ENCODE data around the gene NR1D2. TPM values are rescaled to one million over a fixed set of nuclear protein-coding genes. Genes with fewer than 3 reads are reported as not detected.

NR1D2 gene
- total and polyA plus RNA-seq, 2 donors (not counting 1 experiment from before 2014, with no cell fraction given), result 9.9 to 58.2 TPM

DNA sequence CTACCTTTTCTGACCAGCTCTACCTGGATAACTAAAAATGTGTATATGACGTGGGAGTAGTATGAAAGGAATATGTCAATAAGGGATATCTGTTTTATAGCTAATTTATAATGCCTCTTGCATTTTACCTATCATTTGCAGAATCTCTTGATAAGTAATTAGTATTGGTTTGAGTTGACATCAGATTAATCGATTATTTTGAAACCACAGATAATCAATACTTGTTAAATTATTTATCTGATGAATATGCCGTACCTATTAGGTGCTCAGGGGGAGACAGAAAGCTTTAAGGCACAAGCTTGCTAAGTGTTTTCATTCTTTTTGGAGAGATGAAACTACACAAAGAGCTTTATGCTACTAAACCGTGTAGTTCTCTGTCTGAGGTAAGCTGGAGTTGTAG lies 24.3 kb downstream of the NR1D2 start:
- Histone ChIP-seq H3K27me3 (replicated peaks in 1 of 4; ENCODE audit: control extremely low read depth in 1 of 4, control insufficient read depth in 3 of 4, insufficient read depth in 4 of 4, low read length in 3 of 4) (no peaks in the 10 kb centered on the region), H3K4me1 (ENCODE audit: control insufficient read depth in 2 of 2, insufficient read depth in 2 of 2, low read length in 2 of 2) (no peaks in the 10 kb centered on the region), H3K27ac (ENCODE audit: low read length in 2 of 2) (no peak overlapping the region), H2AFZ (ENCODE audit: insufficient read depth, low read depth, low read length, poor library complexity, severe bottlenecking) (no peak overlapping the region), H3K36me3 (replicated peaks in 1 of 2; ENCODE audit: control extremely low read depth in 1 of 2, control insufficient read depth in 1 of 2, extremely low read depth in 1 of 2, insufficient read depth in 2 of 2, low read length in 1 of 2) (peaks cover 1 to 46% of the 10 kb centered on the region in 2 experiments), H3K4me2 (replicated peaks; ENCODE audit: low read depth, low read length, poor library complexity, severe bottlenecking) (no peak overlapping the region), H4K20me1 (ENCODE audit: control insufficient read depth, insufficient read depth, low read length, poor library complexity, severe bottlenecking) (peaks cover 35% of the 10 kb centered on the region), H3K79me2 (ENCODE audit: control insufficient read depth, insufficient read depth, low read length) (peaks cover 15% of the 10 kb centered on the region), H3K9me3 (ENCODE audit: control extremely low read depth in 1 of 3, control insufficient read depth in 2 of 3, insufficient read depth in 1 of 3, low read length in 2 of 3) (no peaks in the 10 kb centered on the region), H3K4me3 (ENCODE audit: control extremely low read depth in 1 of 5, extremely low read depth in 1 of 5, insufficient read depth in 1 of 5, low read depth in 2 of 5, low read length in 4 of 5) (no peak overlapping the region), H3K9ac (ENCODE audit: low read length) (no peak overlapping the region)
- CTCF ChIA-PET, result interaction anchor here (0.6 to 0.9 kb wide), 3 partner anchors 8 to 81 kb away, joined by 3 to 4 read pairs (median 3); no protein-coding TSS in a partner anchor
- POLR2A ChIA-PET, result no interaction called here
- 100% methylated on average over 1 of the region's 4 CpGs for WGBS (ENCODE audit: insufficient coverage)
- H3K9me3 Mint-ChIP-seq (ENCODE audit: insufficient read depth), result no peaks in the 10 kb centered on the region
- no peak overlapping the region for H3K4me3 Mint-ChIP-seq
- DNase-seq, result no peak
- intact Hi-C loops (cut with micrococcal nuclease), result no loop called here
- H3K27me3 Mint-ChIP-seq, result no peaks in the 10 kb centered on the region
- H3K4me1 Mint-ChIP-seq, result no peaks in the 10 kb centered on the region
- no peak for ATAC-seq (ENCODE audit: low read depth)
- TF ChIP-seq, protein P1, sequence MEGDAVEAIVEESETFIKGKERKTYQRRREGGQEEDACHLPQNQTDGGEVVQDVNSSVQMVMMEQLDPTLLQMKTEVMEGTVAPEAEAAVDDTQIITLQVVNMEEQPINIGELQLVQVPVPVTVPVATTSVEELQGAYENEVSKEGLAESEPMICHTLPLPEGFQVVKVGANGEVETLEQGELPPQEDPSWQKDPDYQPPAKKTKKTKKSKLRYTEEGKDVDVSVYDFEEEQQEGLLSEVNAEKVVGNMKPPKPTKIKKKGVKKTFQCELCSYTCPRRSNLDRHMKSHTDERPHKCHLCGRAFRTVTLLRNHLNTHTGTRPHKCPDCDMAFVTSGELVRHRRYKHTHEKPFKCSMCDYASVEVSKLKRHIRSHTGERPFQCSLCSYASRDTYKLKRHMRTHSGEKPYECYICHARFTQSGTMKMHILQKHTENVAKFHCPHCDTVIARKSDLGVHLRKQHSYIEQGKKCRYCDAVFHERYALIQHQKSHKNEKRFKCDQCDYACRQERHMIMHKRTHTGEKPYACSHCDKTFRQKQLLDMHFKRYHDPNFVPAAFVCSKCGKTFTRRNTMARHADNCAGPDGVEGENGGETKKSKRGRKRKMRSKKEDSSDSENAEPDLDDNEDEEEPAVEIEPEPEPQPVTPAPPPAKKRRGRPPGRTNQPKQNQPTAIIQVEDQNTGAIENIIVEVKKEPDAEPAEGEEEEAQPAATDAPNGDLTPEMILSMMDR (IDR thresholded peaks at IDR 0.05), result no peak
- no peak for TF ChIP-seq EZH2 (IDR thresholded peaks at IDR 0.05; ENCODE audit: borderline replicate concordance, insufficient read depth, low read depth, low read length, poor library complexity, severe bottlenecking)
- no peak overlapping the region for H3K27ac Mint-ChIP-seq

DNA sequence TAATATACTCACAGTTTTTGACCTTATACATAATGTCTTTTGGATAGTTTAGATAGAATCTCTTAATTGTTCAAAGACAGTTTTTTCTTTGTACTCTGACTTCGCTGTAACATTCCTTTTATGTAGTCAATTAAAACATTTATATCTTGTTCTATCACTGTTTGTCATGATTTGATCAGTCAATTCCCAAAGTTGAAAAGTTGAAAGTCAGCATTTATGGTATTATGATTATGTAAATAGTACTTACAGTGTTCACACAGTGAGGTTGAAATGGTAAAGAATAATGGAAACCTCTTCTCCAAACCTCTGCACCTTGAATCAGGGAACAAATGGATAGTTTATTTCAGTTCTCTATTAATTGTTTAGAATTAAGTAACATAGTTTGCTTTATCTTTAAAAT lies 26.6 kb downstream of the NR1D2 start:
- CTCF ChIA-PET, result no interaction called here
- Mint-ChIP-seq H3K4me3 (no peak overlapping the region), H3K4me1 (no peaks in the 10 kb centered on the region), H3K27me3 (no peaks in the 10 kb centered on the region), H3K27ac (no peak overlapping the region), H3K9me3 (ENCODE audit: insufficient read depth) (peaks cover 4% of the 10 kb centered on the region)
- peaks cover 0 to 2% (median 0%) of the 10 kb centered on the region in 3 donors for H3K9me3 ChIP-seq (ENCODE audit: control extremely low read depth in 1 of 3, control insufficient read depth in 2 of 3, insufficient read depth in 1 of 3, low read length in 2 of 3)
- no peak overlapping the region for H2AFZ ChIP-seq (ENCODE audit: insufficient read depth, low read depth, low read length, poor library complexity, severe bottlenecking)
- no CpG with 5 or more reads among the region's 1 CpG for WGBS (ENCODE audit: insufficient coverage)
- H3K4me3 ChIP-seq (ENCODE audit: control extremely low read depth in 1 of 5, extremely low read depth in 1 of 5, insufficient read depth in 1 of 5, low read depth in 2 of 5, low read length in 4 of 5), result no peak overlapping the region
- no peaks in the 10 kb centered on the region for H3K27me3 ChIP-seq (replicated peaks in 1 of 4; ENCODE audit: control extremely low read depth in 1 of 4, control insufficient read depth in 3 of 4, insufficient read depth in 4 of 4, low read length in 3 of 4)
- H3K27ac ChIP-seq (ENCODE audit: low read length in 2 of 2), result no peak overlapping the region
- H3K79me2 ChIP-seq (ENCODE audit: control insufficient read depth, insufficient read depth, low read length), result no peaks in the 10 kb centered on the region
- DNase-seq (no peak), ATAC-seq (ENCODE audit: low read depth) (no peak)
- H3K36me3 ChIP-seq (replicated peaks in 1 of 2; ENCODE audit: control extremely low read depth in 1 of 2, control insufficient read depth in 1 of 2, extremely low read depth in 1 of 2, insufficient read depth in 2 of 2, low read length in 1 of 2), result peaks cover 1 to 35% of the 10 kb centered on the region in 2 experiments
- TF ChIP-seq EZH2 (IDR thresholded peaks at IDR 0.05; ENCODE audit: borderline replicate concordance, insufficient read depth, low read depth, low read length, poor library complexity, severe bottlenecking), result no peak
- TF ChIP-seq, protein P1 (IDR thresholded peaks at IDR 0.05), result no peak
- no peaks in the 10 kb centered on the region for H3K4me1 ChIP-seq (ENCODE audit: control insufficient read depth in 2 of 2, insufficient read depth in 2 of 2, low read length in 2 of 2)
- peaks cover 21% of the 10 kb centered on the region for H4K20me1 ChIP-seq (ENCODE audit: control insufficient read depth, insufficient read depth, low read length, poor library complexity, severe bottlenecking)
- intact Hi-C loops (cut with micrococcal nuclease), result no loop called here
- POLR2A ChIA-PET, result no interaction called here
- no peak overlapping the region for H3K4me2 ChIP-seq (replicated peaks; ENCODE audit: low read depth, low read length, poor library complexity, severe bottlenecking)
- no peak overlapping the region for H3K9ac ChIP-seq (ENCODE audit: low read length)
